ENCODE results near the gene STPG2.

Gene STPG2

GRCh38 chr4:98151145-98151924 lies 8.1 kb upstream of the STPG2 start:
- Histone ChIP-seq H3K4me3 (ENCODE audit: insufficient read depth, low read depth, low read length, poor library complexity, severe bottlenecking) (no peak overlapping the region), H3K27me3 (replicated peaks; ENCODE audit: control insufficient read depth, insufficient read depth, low read length, poor library complexity, severe bottlenecking) (no peaks in the 10 kb centered on the region), H3K36me3 (ENCODE audit: control insufficient read depth, insufficient read depth, low read length) (no peaks in the 10 kb centered on the region), H3K27ac (ENCODE audit: insufficient read depth, low read length, poor library complexity, severe bottlenecking) (no peak overlapping the region), H3K9me3 (ENCODE audit: control insufficient read depth, low read length) (no peaks in the 10 kb centered on the region), H3K4me1 (ENCODE audit: control insufficient read depth, insufficient read depth, low read length, poor library complexity, severe bottlenecking) (peaks cover 3% of the 10 kb centered on the region)
- no peak for DNase-seq

DNA sequence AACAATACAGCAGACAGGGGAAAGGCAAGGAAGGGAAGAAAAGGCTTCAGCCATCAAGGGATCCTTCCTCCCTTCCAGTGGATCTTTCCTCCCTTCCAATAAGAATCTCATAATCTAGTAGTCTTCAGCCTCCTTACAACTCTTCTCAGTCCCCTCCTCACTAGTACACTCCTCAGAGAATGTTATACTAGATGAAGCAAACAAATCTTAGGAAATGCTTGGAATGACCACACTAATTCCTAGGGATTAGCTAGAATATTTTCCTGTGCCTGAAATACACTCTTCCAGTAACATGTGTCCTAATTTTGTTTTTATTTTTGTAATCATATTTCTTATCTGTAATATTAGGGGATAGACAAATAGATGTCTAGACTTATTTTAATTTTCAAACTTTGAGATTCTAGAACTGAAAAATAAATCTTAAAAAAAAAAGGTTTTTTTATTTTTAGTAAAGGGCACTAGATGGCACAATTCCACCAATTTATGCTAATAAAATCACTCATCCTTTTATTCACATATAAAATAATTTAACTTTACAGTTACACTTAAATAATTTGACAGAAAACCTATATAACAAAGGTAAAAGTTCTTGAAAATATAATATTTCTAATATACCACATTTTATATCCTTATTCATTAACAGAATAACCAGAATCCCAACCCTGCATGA lies 7.0 kb upstream of the STPG2 start:
- H3K4me3 ChIP-seq (ENCODE audit: insufficient read depth, low read depth, low read length, poor library complexity, severe bottlenecking) = no peak overlapping the region
- H3K36me3 ChIP-seq (ENCODE audit: control insufficient read depth, insufficient read depth, low read length) = no peaks in the 10 kb centered on the region
- no peaks in the 10 kb centered on the region for H3K27me3 ChIP-seq (replicated peaks; ENCODE audit: control insufficient read depth, insufficient read depth, low read length, poor library complexity, severe bottlenecking)
- DNase-seq = no peak
- peaks cover 3% of the 10 kb centered on the region for H3K4me1 ChIP-seq (ENCODE audit: control insufficient read depth, insufficient read depth, low read length, poor library complexity, severe bottlenecking)
- H3K9me3 ChIP-seq (ENCODE audit: control insufficient read depth, low read length) = no peaks in the 10 kb centered on the region
- H3K27ac ChIP-seq (ENCODE audit: insufficient read depth, low read length, poor library complexity, severe bottlenecking) = no peak overlapping the region

DNA sequence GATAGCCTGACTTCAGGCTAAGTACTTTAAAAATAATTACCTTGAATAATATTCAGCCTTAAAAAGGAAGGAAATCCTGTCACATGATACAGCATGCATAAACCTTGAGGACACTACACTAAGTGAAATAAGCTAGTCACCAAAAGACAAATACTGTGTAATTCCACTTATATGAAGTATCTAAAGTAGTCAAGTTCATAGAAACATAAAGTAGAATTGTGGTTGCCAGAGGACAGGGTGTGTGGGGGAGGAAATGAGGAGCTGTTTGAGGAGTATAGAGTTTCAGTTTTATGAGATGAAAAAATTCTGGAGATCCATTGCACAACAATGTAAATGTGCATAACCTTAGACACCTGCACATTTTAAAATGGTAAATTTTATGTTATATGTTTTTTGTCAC lies 5.6 kb upstream of the STPG2 start:
- Histone ChIP-seq H3K36me3 (ENCODE audit: control insufficient read depth, insufficient read depth, low read length) (no peaks in the 10 kb centered on the region), H3K4me1 (ENCODE audit: control insufficient read depth, insufficient read depth, low read length, poor library complexity, severe bottlenecking) (peaks cover 3% of the 10 kb centered on the region), H3K4me3 (ENCODE audit: insufficient read depth, low read depth, low read length, poor library complexity, severe bottlenecking) (no peak overlapping the region), H3K9me3 (ENCODE audit: control insufficient read depth, low read length) (no peaks in the 10 kb centered on the region), H3K27ac (ENCODE audit: insufficient read depth, low read length, poor library complexity, severe bottlenecking) (no peak overlapping the region), H3K27me3 (replicated peaks; ENCODE audit: control insufficient read depth, insufficient read depth, low read length, poor library complexity, severe bottlenecking) (no peaks in the 10 kb centered on the region)
- no peak for DNase-seq

GRCh38 chr4:98126141-98126540 lies 17.1 kb downstream of the STPG2 start:
- Histone ChIP-seq H3K9me3 (ENCODE audit: control insufficient read depth, low read length) (no peaks in the 10 kb centered on the region), H3K36me3 (ENCODE audit: control insufficient read depth, insufficient read depth, low read length) (no peaks in the 10 kb centered on the region), H3K27ac (ENCODE audit: insufficient read depth, low read length, poor library complexity, severe bottlenecking) (no peak overlapping the region), H3K4me3 (ENCODE audit: insufficient read depth, low read depth, low read length, poor library complexity, severe bottlenecking) (no peak overlapping the region), H3K4me1 (ENCODE audit: control insufficient read depth, insufficient read depth, low read length, poor library complexity, severe bottlenecking) (no peaks in the 10 kb centered on the region), H3K27me3 (replicated peaks; ENCODE audit: control insufficient read depth, insufficient read depth, low read length, poor library complexity, severe bottlenecking) (no peaks in the 10 kb centered on the region)
- DNase-seq = no peak

DNA sequence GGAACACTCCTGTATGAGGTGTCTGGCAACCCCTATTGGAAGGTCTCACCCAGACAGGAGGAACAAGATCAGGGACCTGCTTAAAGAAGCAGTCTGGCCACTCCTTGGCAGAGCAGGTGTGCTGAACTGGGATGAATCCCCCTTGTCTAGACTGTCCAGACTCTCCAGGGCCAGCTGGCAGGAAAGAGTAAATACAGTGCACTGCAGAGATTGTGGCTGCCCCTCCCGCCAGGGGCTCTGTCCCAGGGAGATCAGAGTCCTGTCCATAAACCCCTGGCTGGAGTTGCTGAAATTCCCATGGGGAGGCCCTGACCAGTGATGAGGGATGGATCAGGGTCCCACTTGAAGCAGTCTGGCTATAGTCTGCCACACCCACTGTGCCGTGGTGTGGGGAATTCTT lies 17.7 kb downstream of the STPG2 start:
- no peaks in the 10 kb centered on the region for H3K27me3 ChIP-seq (replicated peaks; ENCODE audit: control insufficient read depth, insufficient read depth, low read length, poor library complexity, severe bottlenecking)
- no peaks in the 10 kb centered on the region for H3K4me1 ChIP-seq (ENCODE audit: control insufficient read depth, insufficient read depth, low read length, poor library complexity, severe bottlenecking)
- H3K36me3 ChIP-seq (ENCODE audit: control insufficient read depth, insufficient read depth, low read length) = no peaks in the 10 kb centered on the region
- no peaks in the 10 kb centered on the region for H3K9me3 ChIP-seq (ENCODE audit: control insufficient read depth, low read length)
- no peak overlapping the region for H3K4me3 ChIP-seq (ENCODE audit: insufficient read depth, low read depth, low read length, poor library complexity, severe bottlenecking)
- DNase-seq = no peak
- no peak overlapping the region for H3K27ac ChIP-seq (ENCODE audit: insufficient read depth, low read length, poor library complexity, severe bottlenecking)

DNA sequence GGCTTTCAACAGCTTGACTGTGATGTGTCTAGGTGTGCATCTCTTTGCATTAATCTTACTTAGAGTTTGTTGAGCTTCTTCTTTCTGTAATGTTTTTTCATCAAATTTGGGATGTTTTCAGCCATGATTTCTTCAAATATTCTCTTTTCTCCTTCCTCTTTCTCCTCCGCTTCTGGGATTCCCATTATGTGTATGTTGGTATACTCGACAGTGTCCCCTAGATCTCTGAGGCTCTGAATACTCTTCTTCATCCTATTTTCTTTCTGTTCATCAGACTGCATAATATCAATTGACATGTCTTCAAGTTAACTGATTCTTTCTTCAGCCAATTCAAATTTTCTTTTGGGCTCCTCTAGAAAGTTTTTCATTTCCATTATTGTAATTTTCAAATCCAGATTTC lies 25.9 kb downstream of the STPG2 start:
- no peak overlapping the region for H3K27ac ChIP-seq (ENCODE audit: insufficient read depth, low read length, poor library complexity, severe bottlenecking)
- no peak for DNase-seq
- H3K27me3 ChIP-seq (replicated peaks; ENCODE audit: control insufficient read depth, insufficient read depth, low read length, poor library complexity, severe bottlenecking) = no peaks in the 10 kb centered on the region
- no peaks in the 10 kb centered on the region for H3K4me1 ChIP-seq (ENCODE audit: control insufficient read depth, insufficient read depth, low read length, poor library complexity, severe bottlenecking)
- no peak overlapping the region for H3K4me3 ChIP-seq (ENCODE audit: insufficient read depth, low read depth, low read length, poor library complexity, severe bottlenecking)
- H3K9me3 ChIP-seq (ENCODE audit: control insufficient read depth, low read length) = no peaks in the 10 kb centered on the region
- H3K36me3 ChIP-seq (ENCODE audit: control insufficient read depth, insufficient read depth, low read length) = no peaks in the 10 kb centered on the region

DNA sequence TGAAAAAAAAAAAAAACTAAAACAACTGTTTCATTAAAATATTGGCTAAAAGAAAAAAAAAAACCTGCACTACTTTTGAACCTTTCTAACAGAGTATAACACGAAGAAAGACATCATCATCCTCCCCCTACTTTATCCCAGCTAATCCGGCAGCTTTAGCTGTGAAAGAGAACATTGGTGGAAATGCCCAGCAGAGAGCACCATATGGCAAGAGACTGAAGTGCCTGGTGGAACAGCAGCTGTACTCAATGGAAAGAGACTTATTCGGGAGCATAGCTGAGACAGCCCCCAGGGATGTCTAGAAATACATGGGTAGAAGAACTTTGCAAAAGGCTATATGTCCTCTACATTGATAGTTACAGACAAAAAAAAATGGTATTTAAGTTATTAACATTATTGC lies 30.3 kb downstream of the STPG2 start:
- DNase-seq = no peak
- no peaks in the 10 kb centered on the region for H3K36me3 ChIP-seq (ENCODE audit: control insufficient read depth, insufficient read depth, low read length)
- H3K27ac ChIP-seq (ENCODE audit: insufficient read depth, low read length, poor library complexity, severe bottlenecking) = no peak overlapping the region
- no peak overlapping the region for H3K4me3 ChIP-seq (ENCODE audit: insufficient read depth, low read depth, low read length, poor library complexity, severe bottlenecking)
- H3K4me1 ChIP-seq (ENCODE audit: control insufficient read depth, insufficient read depth, low read length, poor library complexity, severe bottlenecking) = no peaks in the 10 kb centered on the region
- no peaks in the 10 kb centered on the region for H3K9me3 ChIP-seq (ENCODE audit: control insufficient read depth, low read length)
- no peaks in the 10 kb centered on the region for H3K27me3 ChIP-seq (replicated peaks; ENCODE audit: control insufficient read depth, insufficient read depth, low read length, poor library complexity, severe bottlenecking)

DNA sequence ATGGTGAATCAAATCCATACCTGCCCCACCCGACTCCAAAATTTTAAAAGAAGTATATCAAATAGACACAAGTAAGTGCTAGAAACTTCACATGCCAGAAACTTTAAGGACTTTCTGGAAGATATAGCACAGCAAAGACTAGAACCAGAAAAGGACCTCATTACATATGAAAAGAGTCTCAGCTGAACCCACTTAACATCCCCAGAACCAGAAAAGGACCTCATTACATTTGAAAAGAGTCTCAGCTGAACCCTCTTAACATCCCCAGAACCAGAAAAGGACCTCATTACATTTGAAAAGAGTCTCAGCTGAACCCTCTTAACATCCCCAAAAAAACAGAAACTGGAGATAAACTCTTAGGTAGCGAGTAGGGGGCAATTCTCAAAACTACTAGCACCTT lies 32.3 kb downstream of the STPG2 start:
- H3K36me3 ChIP-seq (ENCODE audit: control insufficient read depth, insufficient read depth, low read length) = no peaks in the 10 kb centered on the region
- H3K27me3 ChIP-seq (replicated peaks; ENCODE audit: control insufficient read depth, insufficient read depth, low read length, poor library complexity, severe bottlenecking) = no peaks in the 10 kb centered on the region
- no peak overlapping the region for H3K27ac ChIP-seq (ENCODE audit: insufficient read depth, low read length, poor library complexity, severe bottlenecking)
- no peak overlapping the region for H3K4me3 ChIP-seq (ENCODE audit: insufficient read depth, low read depth, low read length, poor library complexity, severe bottlenecking)
- no peak for DNase-seq
- no peaks in the 10 kb centered on the region for H3K9me3 ChIP-seq (ENCODE audit: control insufficient read depth, low read length)
- no peaks in the 10 kb centered on the region for H3K4me1 ChIP-seq (ENCODE audit: control insufficient read depth, insufficient read depth, low read length, poor library complexity, severe bottlenecking)

DNA sequence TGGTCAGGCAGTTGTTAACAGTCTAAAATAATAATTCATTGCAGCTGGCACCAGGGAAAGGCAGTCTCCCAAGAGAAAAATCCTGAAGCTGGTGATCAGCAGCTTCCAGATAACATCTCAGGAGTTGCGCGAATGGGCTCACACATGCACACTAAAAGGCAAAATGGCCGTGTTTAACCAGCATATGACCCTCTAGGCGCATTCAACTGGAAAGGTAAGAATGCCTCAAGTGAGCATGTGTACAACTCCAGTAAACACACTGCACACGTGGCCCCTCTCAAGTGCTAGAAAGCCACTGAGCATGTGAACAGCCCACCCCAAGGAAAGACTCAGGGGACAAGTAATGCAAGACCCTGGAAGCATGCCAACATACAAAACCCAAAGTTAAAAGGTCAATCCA lies 33.1 kb downstream of the STPG2 start:
- H3K4me3 ChIP-seq (ENCODE audit: insufficient read depth, low read depth, low read length, poor library complexity, severe bottlenecking) = no peak overlapping the region
- DNase-seq = no peak
- H3K4me1 ChIP-seq (ENCODE audit: control insufficient read depth, insufficient read depth, low read length, poor library complexity, severe bottlenecking) = no peaks in the 10 kb centered on the region
- H3K9me3 ChIP-seq (ENCODE audit: control insufficient read depth, low read length) = no peaks in the 10 kb centered on the region
- H3K27ac ChIP-seq (ENCODE audit: insufficient read depth, low read length, poor library complexity, severe bottlenecking) = no peak overlapping the region
- H3K27me3 ChIP-seq (replicated peaks; ENCODE audit: control insufficient read depth, insufficient read depth, low read length, poor library complexity, severe bottlenecking) = no peaks in the 10 kb centered on the region
- no peaks in the 10 kb centered on the region for H3K36me3 ChIP-seq (ENCODE audit: control insufficient read depth, insufficient read depth, low read length)

GRCh38 chr4:98102660-98103059 lies 40.6 kb downstream of the STPG2 start:
- no peaks in the 10 kb centered on the region for H3K4me1 ChIP-seq (ENCODE audit: control insufficient read depth, insufficient read depth, low read length, poor library complexity, severe bottlenecking)
- no peak for DNase-seq
- no peaks in the 10 kb centered on the region for H3K36me3 ChIP-seq (ENCODE audit: control insufficient read depth, insufficient read depth, low read length)
- no peaks in the 10 kb centered on the region for H3K9me3 ChIP-seq (ENCODE audit: control insufficient read depth, low read length)
- H3K4me3 ChIP-seq (ENCODE audit: insufficient read depth, low read depth, low read length, poor library complexity, severe bottlenecking) = no peak overlapping the region
- no peak overlapping the region for H3K27ac ChIP-seq (ENCODE audit: insufficient read depth, low read length, poor library complexity, severe bottlenecking)
- no peaks in the 10 kb centered on the region for H3K27me3 ChIP-seq (replicated peaks; ENCODE audit: control insufficient read depth, insufficient read depth, low read length, poor library complexity, severe bottlenecking)
